Peyer's patch (tissue), 4 donors: ENCODE data around the gene CLCF1. TPM values are rescaled to one million over a fixed set of nuclear protein-coding genes. Genes with fewer than 3 reads are reported as not detected.
A peak's percentile ranks its signal among the peaks of the same experiment; 100 is the strongest.

ENCODE experiments used
- DNase-seq, 3 donors: peaks; one replicate each; pipeline ENCODE4 v3.0.0-alpha.2; 2017 to 2019
- H3K27ac ChIP-seq, 4 donors: fragments of 200-600 bp; sonication (generic); one replicate each; pipeline ENCODE4 v1.5.1; 2016 to 2019
- H3K27me3 ChIP-seq, 2 donors: fragments of 200-600 bp; sonication (generic); one replicate each; pipeline ENCODE4 v1.5.1; 2019
- H3K36me3 ChIP-seq, 3 donors: fragments of 200-600 bp; sonication (generic); one replicate each; pipeline ENCODE4 v1.5.1; 2016 to 2019
- H3K4me1 ChIP-seq, 4 donors: fragments of 200-600 bp; sonication (generic); one replicate each; pipeline ENCODE4 v1.5.1; 2016 to 2019
- H3K4me3 ChIP-seq, 4 donors: fragments of 200-600 bp; sonication (generic); 1 replicate in 3 of 4; 2 replicates in 1 of 4; pipeline ENCODE4 v1.5.1; 2016 to 2019; ENCODE audit warnings: mild to moderate bottlenecking in 1 of 4
- H3K9me3 ChIP-seq, 4 donors: fragments of 200-600 bp; sonication (generic); one replicate each; pipeline ENCODE4 v1.5.1; 2016 to 2019; ENCODE audit warnings: mild to moderate bottlenecking in 1 of 4
- CTCF ChIP-seq, 6 experiments: fragments of 450-650 bp in 4 of 6; fragments of 200-600 bp in 2 of 6; sonication (generic) in 1 of 6; IDR thresholded peaks; one replicate each; pipeline ENCODE4 v1.5.1; 2017 to 2019; ENCODE audit warnings: antibody characterized with exemption in 6 of 6, mild to moderate bottlenecking in 3 of 6, moderate library complexity in 1 of 6
- POLR2A ChIP-seq, 2 donors: fragments of 450-650 bp; IDR thresholded peaks; one replicate each; pipeline ENCODE4 v1.5.1; 2017; ENCODE audit warnings: antibody characterized with exemption in 2 of 2, mild to moderate bottlenecking in 2 of 2, moderate library complexity in 2 of 2
- total RNA-seq, 4 donors: library from RNA; depleted of rRNA; stranded (reverse); fragments of >200 nt; gene quantifications; one replicate each; pipeline ENCODE4 v1.1.0, GENCODE V29; 2016

Gene CLCF1
- total RNA-seq, 4 donors from 2014 or later, result 1.2 to 14.9 (median 7.5) TPM

GRCh38 chr11:67381244-67381972 is 8.0 kb upstream of the CLCF1 start:
- H3K9me3 ChIP-seq, result no peaks in the 10 kb centered on the region
- H3K36me3 ChIP-seq, result no peaks in the 10 kb centered on the region
- H3K27me3 ChIP-seq, result no peaks in the 10 kb centered on the region
- H3K27ac ChIP-seq, result peak overlapping the region in 2 of 4 donors; percentile 57 to 75
- no peak overlapping the region for H3K4me3 ChIP-seq
- DNase-seq, result no peak
- peaks cover 0 to 10% (median 7%) of the 10 kb centered on the region in 4 donors for H3K4me1 ChIP-seq
- TF ChIP-seq CTCF (IDR thresholded peaks at IDR 0.05) (no peak), POLR2A (IDR thresholded peaks at IDR 0.05) (no peak)

- Histone ChIP-seq H3K4me3 (no peak overlapping the region), H3K36me3 (no peaks in the 10 kb centered on the region), H3K27ac (no peak overlapping the region), H3K4me1 (peaks cover 3 to 22% (median 11%) of the 10 kb centered on the region in 4 donors), H3K27me3 (no peaks in the 10 kb centered on the region), H3K9me3 (no peaks in the 10 kb centered on the region)
- DNase-seq, result peak in 1 of 3 donors; percentile 64
- TF ChIP-seq CTCF (IDR thresholded peaks at IDR 0.05), result no peak
- TF ChIP-seq POLR2A (IDR thresholded peaks at IDR 0.05), result no peak
Observed at GRCh38 chr11:67379061-67380058, 6.0 kb upstream of the CLCF1 start.

- Histone ChIP-seq H3K4me1 (peaks cover 3 to 30% (median 16%) of the 10 kb centered on the region in 4 donors), H3K4me3 (no peak overlapping the region), H3K36me3 (no peaks in the 10 kb centered on the region), H3K9me3 (no peaks in the 10 kb centered on the region), H3K27ac (no peak overlapping the region), H3K27me3 (no peaks in the 10 kb centered on the region)
- TF ChIP-seq POLR2A (IDR thresholded peaks at IDR 0.05) (no peak), CTCF (IDR thresholded peaks at IDR 0.05) (no peak)
- DNase-seq, result no peak
Observed at GRCh38 chr11:67378544-67378943, 5.1 kb upstream of the CLCF1 start.

GRCh38 chr11:67376873-67377808 is 3.7 kb upstream of the CLCF1 start:
- H3K27me3 ChIP-seq, result no peaks in the 10 kb centered on the region
- H3K36me3 ChIP-seq, result no peaks in the 10 kb centered on the region
- H3K4me3 ChIP-seq, result no peak overlapping the region
- H3K4me1 ChIP-seq, result peaks cover 3 to 31% (median 18%) of the 10 kb centered on the region in 4 donors
- no peak overlapping the region for H3K27ac ChIP-seq
- no peak for DNase-seq
- TF ChIP-seq POLR2A (IDR thresholded peaks at IDR 0.05) (no peak), CTCF (IDR thresholded peaks at IDR 0.05) (no peak)
- no peaks in the 10 kb centered on the region for H3K9me3 ChIP-seq
